ENCODE data around the gene HOMER2.
"Not testable (repeated sequence)": the region's sequence is repeated elsewhere in the genome, so short reads cannot be mapped to it uniquely, and the experiment has no call there.

DNA sequence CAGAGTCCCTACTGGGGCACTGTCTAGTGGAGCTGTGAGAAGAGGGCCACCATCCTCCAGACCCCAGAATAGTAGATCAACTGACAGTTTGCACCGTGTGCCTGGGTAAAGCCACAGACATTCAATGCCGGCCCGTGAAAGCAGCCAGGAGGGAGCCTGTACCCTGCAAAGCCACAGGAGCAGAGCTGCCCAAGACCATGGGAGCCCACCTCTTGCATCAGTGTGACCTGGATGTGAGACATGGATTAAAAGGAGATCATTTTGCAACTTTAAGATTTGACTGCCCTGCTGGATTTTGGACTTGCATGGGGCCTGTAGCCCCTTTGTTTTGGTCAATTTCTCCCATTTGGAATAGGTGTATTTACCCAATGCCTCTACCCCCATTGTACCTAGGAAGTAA is 86.5 kb downstream of the HOMER2 start:
- TF ChIP-seq, protein P1, sequence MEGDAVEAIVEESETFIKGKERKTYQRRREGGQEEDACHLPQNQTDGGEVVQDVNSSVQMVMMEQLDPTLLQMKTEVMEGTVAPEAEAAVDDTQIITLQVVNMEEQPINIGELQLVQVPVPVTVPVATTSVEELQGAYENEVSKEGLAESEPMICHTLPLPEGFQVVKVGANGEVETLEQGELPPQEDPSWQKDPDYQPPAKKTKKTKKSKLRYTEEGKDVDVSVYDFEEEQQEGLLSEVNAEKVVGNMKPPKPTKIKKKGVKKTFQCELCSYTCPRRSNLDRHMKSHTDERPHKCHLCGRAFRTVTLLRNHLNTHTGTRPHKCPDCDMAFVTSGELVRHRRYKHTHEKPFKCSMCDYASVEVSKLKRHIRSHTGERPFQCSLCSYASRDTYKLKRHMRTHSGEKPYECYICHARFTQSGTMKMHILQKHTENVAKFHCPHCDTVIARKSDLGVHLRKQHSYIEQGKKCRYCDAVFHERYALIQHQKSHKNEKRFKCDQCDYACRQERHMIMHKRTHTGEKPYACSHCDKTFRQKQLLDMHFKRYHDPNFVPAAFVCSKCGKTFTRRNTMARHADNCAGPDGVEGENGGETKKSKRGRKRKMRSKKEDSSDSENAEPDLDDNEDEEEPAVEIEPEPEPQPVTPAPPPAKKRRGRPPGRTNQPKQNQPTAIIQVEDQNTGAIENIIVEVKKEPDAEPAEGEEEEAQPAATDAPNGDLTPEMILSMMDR (IDR thresholded peaks at IDR 0.05; ENCODE audit: borderline replicate concordance, extremely low read depth, low read length, poor library complexity, severe bottlenecking), result not testable (repeated sequence)
- not testable (repeated sequence) for TF ChIP-seq EZH2 (IDR thresholded peaks at IDR 0.05; ENCODE audit: borderline replicate concordance, low read depth, low read length, severe bottlenecking)

Measured in DND-41 (cell line).